ENCODE results near the gene PDE4D.

Gene PDE4D

DNA sequence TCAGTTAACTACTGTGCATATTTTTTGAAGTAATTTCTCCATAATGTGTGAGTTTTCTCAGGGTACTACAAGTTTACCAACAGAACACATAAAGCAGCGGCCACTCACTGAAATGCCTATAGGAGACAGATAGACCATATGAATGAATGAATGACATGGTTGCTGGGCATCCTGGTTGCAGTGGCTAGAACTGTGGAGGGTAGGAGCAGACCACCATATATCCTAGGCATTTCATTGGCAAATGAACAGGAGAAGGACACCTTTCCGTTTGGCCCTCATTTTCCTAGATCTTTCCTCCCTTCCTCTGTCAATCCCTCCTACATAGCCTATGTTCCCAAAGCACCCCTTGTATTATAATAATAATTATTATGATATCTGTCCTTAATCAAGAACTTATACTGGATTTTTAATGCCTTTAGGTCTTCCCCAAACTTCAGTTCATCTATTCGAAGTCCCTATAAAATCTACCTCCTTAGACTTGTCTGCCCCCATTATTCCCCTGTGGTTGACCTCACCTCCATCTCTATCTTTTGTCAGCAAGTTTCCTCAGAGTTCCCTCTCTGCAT, 838.5 kb downstream of the PDE4D start:
- FAIRE-seq: no peak

- no peak for FAIRE-seq
These were observed 841.6 kb downstream of the PDE4D start for GRCh38 chr5:59051951-59052350.

DNA sequence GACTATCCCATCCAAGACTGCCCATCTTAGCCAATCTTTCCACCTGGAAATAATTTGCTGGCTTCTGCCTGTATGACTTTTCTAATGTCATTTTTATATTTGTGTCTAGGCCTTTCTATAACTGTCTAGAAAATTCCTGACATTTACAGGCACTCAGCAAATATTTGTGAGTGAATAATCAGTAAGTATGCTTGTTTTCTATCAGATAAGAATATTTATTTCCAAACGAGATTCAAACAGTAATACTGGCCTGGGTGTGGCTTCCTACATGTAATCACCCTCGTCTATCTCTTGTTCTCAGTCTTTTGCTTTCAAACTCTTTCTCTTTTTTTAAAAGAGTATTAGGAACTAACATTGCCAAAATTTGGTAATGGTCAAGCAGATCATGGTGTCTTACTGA, 844.4 kb downstream of the PDE4D start:
- no peak for FAIRE-seq

DNA sequence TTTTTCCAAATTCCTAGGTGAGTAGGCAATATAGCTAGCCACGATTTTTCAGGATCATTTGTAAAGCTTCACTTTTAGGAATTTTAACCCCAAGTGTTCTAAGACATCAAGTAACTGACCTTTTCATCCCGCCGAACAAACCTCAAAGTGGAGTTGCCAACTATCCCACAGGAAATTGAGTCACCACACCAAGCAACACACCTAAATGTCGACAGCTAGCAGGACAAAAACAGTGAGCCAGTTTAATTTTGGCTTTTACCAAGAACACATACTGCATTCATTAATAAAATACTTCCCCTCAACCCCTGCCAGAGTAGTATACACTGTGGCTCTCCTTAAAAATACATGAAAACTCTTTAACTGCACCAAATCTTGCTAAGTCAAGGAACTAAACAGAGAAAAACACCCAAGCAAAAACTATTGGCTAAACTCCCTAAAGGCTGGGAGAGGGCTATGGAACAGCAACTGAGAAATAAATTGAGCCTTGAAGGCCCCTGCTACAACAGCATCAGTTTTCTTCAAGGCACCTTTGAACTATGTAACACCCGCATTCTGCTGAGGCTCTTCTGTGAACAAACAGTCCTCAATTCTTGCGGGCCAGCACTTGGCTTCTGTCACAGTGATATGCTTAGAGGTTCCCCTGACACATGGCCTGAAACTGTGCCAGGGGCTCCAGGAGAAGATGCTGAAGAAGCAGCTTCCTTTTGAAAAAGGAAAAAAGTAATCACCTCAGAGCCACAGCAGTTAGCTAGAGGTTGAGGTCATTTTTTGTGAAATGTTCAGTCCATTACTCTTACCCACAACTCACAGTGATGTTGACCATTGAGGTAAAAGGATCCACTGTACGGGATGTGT, 851.1 kb downstream of the PDE4D start:
- no peak for FAIRE-seq

DNA sequence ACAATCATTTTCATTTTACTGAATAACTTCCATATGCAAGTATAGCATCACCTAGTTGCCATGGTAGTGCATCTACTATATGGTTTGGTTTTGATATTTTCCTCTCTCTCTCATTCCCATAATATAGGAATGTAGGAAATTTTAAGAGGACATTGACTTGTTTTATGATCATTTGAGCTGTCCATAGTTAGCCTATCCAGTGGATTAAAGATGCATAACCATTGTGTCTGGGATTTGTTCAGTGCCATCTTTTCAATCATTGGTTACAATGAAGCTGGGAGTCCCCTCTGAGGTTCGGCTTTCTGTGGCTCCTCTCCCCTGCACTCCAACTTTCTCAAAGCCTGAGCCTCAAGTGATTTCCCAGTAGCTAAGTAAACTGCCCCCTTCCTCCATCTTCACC, 852.2 kb downstream of the PDE4D start:
- no peak for FAIRE-seq

DNA sequence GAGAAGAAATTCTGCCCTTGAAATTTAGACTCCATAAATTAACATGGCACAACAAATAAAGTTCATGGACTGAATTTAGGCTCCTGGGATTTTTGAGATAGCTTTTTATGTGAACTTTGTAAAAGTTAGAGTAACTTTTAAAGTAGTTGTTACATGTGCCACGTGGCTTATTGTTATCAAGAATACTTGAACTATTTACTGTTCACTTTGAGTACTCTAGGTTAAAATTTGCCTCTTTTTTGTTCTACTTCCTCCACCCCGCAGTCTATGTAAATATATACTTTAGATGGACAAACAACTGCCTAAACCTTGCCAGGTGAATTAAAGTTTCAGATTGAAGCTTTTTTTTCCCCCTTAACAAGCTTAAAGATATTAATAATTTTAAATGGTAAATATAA, 852.7 kb downstream of the PDE4D start:
- no peak for FAIRE-seq

- no peak for FAIRE-seq
These were observed 853.3 kb downstream of the PDE4D start for GRCh38 chr5:59040024-59040803.

- no peak for FAIRE-seq
These were observed 854.1 kb downstream of the PDE4D start for GRCh38 chr5:59039296-59040023.

GRCh38 chr5:59038798-59039295, 854.7 kb downstream of the PDE4D start:
- no peak for FAIRE-seq

GRCh38 chr5:59037941-59038797, 855.4 kb downstream of the PDE4D start:
- no peak for FAIRE-seq

DNA sequence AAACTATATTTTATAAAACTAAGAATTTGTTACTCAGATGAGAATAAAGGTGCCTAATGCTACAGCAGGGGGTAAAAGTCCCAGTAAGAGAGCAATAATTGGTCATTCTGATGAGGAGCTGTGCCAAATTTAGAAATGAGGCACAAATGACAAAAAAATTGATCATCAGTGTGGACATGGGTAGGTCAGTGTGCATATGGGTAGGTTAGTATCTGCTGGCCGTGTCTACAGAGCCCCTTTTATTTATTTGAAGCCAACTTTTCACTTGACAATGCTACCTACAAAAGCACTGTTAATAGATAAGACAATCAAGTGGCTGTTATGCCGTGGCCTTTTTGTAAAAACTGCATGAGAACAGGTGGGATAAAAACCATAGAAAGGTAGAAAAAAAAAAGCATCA, 856.1 kb downstream of the PDE4D start:
- FAIRE-seq: no peak

- FAIRE-seq: no peak
These were observed 856.5 kb downstream of the PDE4D start for GRCh38 chr5:59037041-59037440.

DNA sequence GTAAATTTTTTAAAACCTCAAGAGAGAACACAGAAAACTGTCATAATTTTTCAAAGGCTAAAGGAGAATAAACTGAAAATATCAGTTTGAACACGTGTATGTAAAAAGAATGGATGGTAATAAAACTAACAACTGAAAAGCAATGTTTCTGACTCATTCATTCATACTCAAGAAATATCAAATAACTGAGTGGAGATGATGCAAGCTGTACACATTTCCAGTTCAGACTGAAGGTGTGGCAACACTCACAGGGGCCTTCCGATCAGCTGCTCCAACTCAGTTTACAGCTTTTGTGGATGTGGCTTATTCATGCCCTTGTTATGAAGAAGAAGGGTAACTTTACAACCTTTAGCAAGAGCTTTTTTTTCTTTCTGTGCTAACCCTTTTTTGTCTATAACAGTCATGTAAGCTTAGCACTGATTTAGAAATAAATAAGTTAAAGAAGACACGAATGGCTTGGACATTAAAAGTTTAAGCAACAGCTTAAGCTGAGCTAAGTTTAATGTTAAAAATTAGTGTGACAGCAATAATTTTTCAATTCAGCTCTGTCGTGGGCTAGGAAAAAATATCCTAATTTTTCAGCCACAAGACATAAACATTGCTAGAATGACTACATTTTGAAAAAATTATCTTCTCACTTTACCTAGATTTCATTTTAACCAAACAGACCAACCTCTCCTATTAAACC, 857.1 kb downstream of the PDE4D start:
- no peak for FAIRE-seq

- no peak for FAIRE-seq
These were observed 857.8 kb downstream of the PDE4D start for GRCh38 chr5:59035681-59036080.

DNA sequence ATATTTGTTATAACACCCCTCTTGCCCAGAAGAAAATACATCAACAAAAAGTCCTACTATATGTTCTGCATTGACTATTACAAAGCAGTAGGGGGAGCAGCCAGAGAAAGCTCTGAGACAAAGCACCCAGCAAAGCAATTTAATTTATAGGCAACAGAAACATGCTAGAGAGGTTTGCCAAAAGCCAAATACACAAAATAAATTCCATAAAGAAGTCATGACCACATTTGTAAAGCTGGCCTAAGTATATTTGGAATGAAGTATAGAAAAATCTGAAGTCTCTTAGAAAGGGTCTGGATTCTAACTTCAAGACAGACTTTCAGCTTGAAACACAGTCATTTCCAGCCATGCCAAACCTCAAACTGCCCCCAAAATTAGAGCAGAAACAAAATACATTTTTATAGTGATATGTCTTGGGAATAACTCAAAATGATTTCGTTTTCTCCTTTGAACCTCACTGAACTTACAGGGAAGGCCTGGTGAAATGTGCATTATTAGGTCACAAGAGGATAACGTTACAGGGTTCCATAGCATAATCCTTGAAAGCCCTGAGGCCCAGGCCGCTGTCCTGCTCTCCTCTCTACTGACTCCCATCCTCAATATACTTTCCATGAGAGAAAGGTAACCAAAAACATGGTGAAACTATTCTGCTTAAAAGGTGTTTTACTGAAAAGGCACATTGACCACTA, 858.9 kb downstream of the PDE4D start:
- FAIRE-seq: peak; percentile 3

DNA sequence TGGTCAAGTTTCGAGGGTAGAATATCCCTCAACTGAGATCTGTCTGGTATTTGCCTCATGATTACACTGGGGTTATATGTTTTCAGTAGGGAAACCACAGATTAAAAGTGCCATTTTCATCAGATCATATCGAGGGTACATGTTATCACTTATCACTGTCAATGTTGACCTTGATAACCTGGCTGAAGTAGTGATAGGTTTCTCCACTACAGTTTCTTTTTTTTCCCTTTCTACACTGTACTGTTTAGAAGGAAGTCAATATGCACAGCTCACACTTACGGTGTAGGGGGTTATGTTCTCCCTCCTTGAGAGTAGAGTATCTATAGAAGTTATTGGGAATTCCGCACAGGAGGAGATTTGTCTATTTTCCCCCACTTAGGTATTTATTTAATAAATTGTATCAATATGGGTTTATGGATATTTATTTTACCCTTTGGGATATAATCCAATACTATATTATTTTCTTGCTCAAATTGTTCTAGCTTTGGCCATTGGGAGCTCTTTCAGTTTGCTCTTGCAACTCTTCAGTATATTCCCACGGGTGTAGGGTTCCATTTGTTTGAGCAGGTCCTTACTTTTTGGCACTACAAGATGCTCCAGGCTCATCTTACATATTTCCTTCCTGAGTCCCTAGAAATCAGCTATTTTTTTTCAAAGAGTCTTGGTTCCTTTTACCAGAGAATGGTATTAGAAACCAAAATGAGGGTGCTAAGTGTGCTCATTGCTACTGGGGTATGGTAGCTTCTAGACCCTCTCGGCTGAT, 866.2 kb downstream of the PDE4D start:
- FAIRE-seq: no peak

DNA sequence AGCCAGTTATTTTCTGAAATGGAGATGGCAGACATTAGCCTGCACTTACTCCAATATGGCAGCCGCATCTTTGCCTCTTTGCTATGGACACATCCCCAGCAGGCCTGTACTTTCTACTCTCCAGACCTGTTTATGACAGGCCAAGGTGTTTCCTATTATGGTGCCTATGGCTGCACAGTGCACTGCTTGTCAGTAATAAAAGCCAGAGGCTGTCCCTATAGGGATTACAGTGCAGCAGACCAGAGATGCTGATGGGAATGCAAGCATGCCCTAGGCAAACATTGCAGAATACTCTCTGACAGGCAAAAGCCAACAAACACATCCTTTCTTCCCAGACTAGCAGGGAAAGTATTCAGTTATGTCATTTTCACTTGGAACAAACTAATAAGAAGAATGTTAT, 867.8 kb downstream of the PDE4D start:
- FAIRE-seq: no peak

DNA sequence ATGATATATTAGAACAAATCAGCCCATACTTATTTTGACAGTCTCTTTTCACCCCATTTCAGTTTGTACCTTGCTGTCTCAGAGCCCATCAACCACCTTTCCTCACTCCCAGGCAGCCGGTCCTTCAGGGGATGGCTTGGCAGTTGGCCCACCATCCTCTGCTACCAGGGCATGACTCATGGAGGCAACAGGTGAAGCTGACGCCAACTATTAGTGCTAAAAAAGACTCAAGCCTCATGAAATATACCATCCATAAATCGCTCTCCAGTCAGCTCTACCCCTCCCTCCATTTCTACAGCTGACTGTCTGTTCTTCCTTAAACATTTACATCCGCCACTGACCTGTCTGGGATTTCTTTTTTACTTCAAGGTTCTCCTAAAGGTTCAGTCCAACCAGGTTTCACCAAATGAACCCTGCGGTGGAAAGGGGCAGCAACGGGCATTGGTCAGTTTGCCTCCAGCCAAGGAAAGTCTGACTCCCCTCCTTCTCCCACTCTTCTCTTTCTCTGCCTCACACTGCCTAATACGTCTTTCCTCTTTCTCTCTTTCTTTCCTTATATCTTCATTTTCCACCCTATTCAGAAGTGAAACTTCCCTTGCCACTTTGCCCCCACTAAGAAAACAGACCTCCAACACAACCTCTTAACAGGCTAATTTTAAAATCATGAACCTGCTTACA, 871.5 kb downstream of the PDE4D start:
- FAIRE-seq: no peak

DNA sequence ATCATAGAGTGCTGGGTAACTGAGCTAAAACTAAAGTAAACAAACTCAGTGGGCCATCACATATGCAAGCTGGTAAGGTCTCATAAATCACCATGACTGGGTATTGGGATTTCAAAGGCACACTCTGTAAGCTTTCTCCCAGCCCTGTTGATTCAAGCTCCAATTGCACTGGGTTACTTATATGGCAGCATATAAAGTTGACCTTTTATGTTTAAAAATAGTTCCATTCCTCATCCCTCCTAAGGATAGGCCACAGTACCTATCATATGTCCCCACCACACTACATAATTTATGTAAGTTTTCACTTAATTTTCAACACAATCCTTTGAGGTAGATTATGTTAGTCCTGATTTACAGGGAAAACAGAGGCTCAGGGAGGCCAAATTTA, 872.2 kb downstream of the PDE4D start:
- no peak for FAIRE-seq
